Nephron progenitor cell (in vitro differentiated cells): ENCODE data around the gene ZBTB7B.

Source experiments
- DNase-seq: peaks from one replicate; pipeline ENCODE4 v3.0.0; 2021
- H3K27ac Mint-ChIP-seq: 2 replicates; pipeline ENCODE4 v1.8.0; 2021; ENCODE audit warnings: mild to moderate bottlenecking, moderate library complexity, mixed read lengths
- H3K27me3 Mint-ChIP-seq: 2 replicates; pipeline ENCODE4 v1.8.0; 2021; ENCODE audit warnings: mild to moderate bottlenecking, low read depth, mixed read lengths; ENCODE audit not compliant: poor library complexity
- H3K36me3 Mint-ChIP-seq: 2 replicates; pipeline ENCODE4 v1.8.0; 2021; ENCODE audit warnings: low read depth, mixed read lengths
- H3K4me1 Mint-ChIP-seq: 2 replicates; pipeline ENCODE4 v1.8.0; 2021; ENCODE audit warnings: mixed read lengths
- H3K4me3 Mint-ChIP-seq: 2 replicates; pipeline ENCODE4 v1.8.0; 2021; ENCODE audit warnings: mild to moderate bottlenecking, moderate library complexity, mixed read lengths
- H3K9me3 Mint-ChIP-seq: 2 replicates; pipeline ENCODE4 v1.8.0; 2021; ENCODE audit warnings: mild to moderate bottlenecking, moderate library complexity, mixed read lengths
- CTCF ChIP-seq: fragments of 200-600 bp; sonication (generic); IDR thresholded peaks from 2 replicates; pipeline ENCODE4 v1.5.0; 2021; ENCODE audit warnings: antibody characterized with exemption

The ZBTB7B gene

DNA sequence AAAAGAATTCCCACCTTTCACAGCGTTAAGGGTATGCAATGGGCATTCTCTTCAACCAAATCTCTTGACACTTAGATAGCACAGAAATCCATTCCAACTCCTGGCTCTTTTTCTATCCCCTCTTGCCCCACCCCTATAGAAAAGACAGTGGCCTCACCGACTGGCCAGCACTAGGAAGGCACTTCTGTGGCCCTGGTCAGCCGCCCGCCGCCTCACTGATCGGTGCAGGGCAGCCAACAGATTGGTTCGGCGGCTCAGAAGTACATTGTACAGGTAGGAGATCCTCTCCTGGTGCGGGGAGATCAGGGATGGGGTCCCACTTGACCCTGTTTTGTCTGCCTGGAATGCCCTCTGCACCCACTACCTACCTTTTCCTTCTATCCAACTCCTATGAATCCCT, 21.7 kb downstream of the ZBTB7B start:
- H3K4me3 Mint-ChIP-seq = no peak overlapping the region

DNA sequence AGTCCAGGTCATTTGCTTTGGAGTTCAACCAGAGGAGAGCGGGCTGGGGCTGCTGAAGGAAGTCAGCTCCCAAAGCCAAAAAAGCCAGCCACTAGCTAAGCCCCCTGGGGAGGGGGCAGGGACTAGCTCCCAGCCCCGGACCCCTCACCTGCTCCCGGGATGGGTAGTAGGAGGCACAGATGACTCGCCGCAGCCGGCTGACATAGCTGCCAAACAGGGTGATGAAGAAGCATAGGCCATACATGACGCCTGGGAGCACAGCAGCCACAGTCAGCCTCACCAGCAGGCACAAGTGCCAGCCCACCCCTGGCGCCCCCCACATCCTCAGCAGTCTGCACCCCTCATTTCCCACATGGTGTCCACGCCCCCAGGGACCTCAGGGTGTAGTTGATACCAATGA, 23.6 kb downstream of the ZBTB7B start:
- no peak for TF ChIP-seq CTCF
- Mint-ChIP-seq H3K27ac (no peak overlapping the region), H3K4me1 (peaks cover 17% of the 10 kb centered on the region), H3K4me3 (no peak overlapping the region), H3K27me3 (peaks cover 8% of the 10 kb centered on the region), H3K9me3 (no peaks in the 10 kb centered on the region), H3K36me3 (no peaks in the 10 kb centered on the region)
- DNase-seq = no peak

More for the DNA sequence above, 21.7 kb downstream of the ZBTB7B start:
- no peak overlapping the region for H3K27ac Mint-ChIP-seq
- no peak for TF ChIP-seq CTCF
- no peak for DNase-seq
- no peaks in the 10 kb centered on the region for H3K36me3 Mint-ChIP-seq
- H3K4me1 Mint-ChIP-seq = peaks cover 21% of the 10 kb centered on the region
- peaks cover 10% of the 10 kb centered on the region for H3K27me3 Mint-ChIP-seq
- no peaks in the 10 kb centered on the region for H3K9me3 Mint-ChIP-seq

DNA sequence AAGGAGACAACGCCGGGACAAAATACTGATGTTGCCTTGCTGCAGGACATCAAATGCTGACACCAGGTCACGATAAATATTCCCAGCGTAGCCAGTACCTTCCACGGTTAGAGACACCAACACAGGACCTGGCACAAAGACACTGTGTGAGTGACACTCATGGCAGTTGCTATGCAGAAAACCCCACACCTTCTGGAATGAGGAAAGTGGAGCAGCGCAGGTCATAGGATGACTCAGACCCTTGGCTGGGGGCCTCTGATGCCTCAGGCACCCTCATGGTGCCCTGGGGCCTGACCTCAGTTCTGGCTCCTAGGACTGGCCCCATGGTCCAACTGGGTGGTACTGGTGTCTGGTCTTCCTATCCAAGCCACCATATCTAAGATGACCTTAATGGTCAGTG, 24.0 kb downstream of the ZBTB7B start:
- no peak for DNase-seq
- no peak overlapping the region for H3K4me3 Mint-ChIP-seq
- H3K9me3 Mint-ChIP-seq = no peaks in the 10 kb centered on the region

GRCh38 chr1:155029513-155030242, 27.1 kb downstream of the ZBTB7B start:
- no peak for TF ChIP-seq CTCF
- no peak overlapping the region for H3K27ac Mint-ChIP-seq
- peaks cover 5% of the 10 kb centered on the region for H3K27me3 Mint-ChIP-seq
- H3K4me3 Mint-ChIP-seq = no peak overlapping the region
- H3K4me1 Mint-ChIP-seq = peaks cover 12% of the 10 kb centered on the region
- H3K9me3 Mint-ChIP-seq = no peaks in the 10 kb centered on the region
- no peaks in the 10 kb centered on the region for H3K36me3 Mint-ChIP-seq
- DNase-seq = no peak

More for the DNA sequence above, 24.0 kb downstream of the ZBTB7B start:
- Mint-ChIP-seq H3K4me1 (peaks cover 17% of the 10 kb centered on the region), H3K27ac (no peak overlapping the region), H3K27me3 (peaks cover 8% of the 10 kb centered on the region), H3K36me3 (no peaks in the 10 kb centered on the region)
- TF ChIP-seq CTCF = no peak

GRCh38 chr1:155030243-155030795, 27.7 kb downstream of the ZBTB7B start:
- no peaks in the 10 kb centered on the region for H3K36me3 Mint-ChIP-seq

More at GRCh38 chr1:155030243-155030795, 27.7 kb downstream of the ZBTB7B start:
- Mint-ChIP-seq H3K4me1 (peaks cover 12% of the 10 kb centered on the region), H3K27ac (no peak overlapping the region), H3K9me3 (no peaks in the 10 kb centered on the region), H3K27me3 (peaks cover 9% of the 10 kb centered on the region), H3K4me3 (no peak overlapping the region)
- DNase-seq = no peak
- no peak for TF ChIP-seq CTCF
